Measurements from ENCODE around the gene PCA3. TPM values are rescaled to one million over a fixed set of nuclear protein-coding genes. Genes with fewer than 3 reads are reported as not detected.
"Not testable (repeated sequence)": the region's sequence is repeated elsewhere in the genome, so short reads cannot be mapped to it uniquely, and the experiment has no call there.

PCA3 gene
- total and polyA plus RNA-seq, 4 donors: 0.32 to 2.0 (median 0.81) TPM; not detected in 1

DNA sequence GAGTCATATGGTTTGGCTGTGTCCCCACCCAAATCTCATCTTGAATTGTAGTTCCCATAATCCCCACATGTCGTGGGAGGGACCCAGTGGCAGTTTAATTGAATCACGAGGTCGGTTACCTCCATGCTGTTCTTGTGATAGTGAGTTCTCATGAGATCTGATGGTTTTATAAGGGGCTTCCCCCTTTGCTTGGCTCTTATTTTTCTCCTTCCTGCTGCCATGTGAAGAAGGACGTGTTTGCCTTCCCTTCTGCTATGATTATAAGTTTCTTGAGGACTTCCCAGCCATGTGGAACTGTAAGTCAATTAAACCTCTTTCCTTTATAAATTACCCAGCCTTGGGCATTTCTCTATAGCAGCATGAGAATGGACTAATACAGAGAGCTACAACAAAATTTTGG is 21.3 kb upstream of the PCA3 start:
- H3K4me3 ChIP-seq (ENCODE audit: low read length in 2 of 2); H3K9me3 ChIP-seq (ENCODE audit: control insufficient read depth, low read length); ATAC-seq (ENCODE audit: low FRiP score); H3K27ac ChIP-seq (ENCODE audit: low read depth in 1 of 2, low read length in 2 of 2); intact Hi-C loops (cut with DNase I); H3K36me3 ChIP-seq (ENCODE audit: control insufficient read depth in 1 of 2, insufficient read depth in 2 of 2, low read length in 1 of 2); H3K4me1 ChIP-seq (ENCODE audit: control insufficient read depth in 1 of 2, insufficient read depth in 2 of 2, low read length in 2 of 2); DNase-seq; H3K27me3 ChIP-seq (ENCODE audit: control insufficient read depth in 1 of 2, insufficient read depth in 2 of 2, low read length in 1 of 2): not testable (repeated sequence)
- 85 to 86% methylated on average over 4 of the region's 4 CpGs for WGBS, 2 donors

DNA sequence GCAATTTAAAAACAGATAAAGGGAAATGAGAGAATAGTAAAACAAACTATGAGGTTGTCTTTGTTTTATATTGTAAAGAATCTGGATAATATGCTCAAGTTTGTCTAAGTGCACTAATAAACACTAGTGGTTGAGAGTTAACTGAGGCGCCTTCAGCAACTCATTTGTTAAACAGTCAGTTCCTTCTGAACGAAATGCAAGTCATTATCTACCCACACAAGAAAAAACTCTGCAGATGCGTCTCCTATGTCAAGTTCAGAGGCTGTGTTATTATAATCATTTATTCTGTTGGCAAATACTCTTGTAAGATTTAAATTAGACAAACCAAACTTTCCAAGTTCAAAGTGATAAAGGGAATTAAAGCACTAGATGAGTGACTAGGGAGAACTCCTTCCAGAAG is 20.3 kb upstream of the PCA3 start:
- no peaks in the 10 kb centered on the region for H3K36me3 ChIP-seq (ENCODE audit: control insufficient read depth in 1 of 2, insufficient read depth in 2 of 2, low read length in 1 of 2)
- 65% methylated on average over 3 of the region's 3 CpGs for WGBS, 2 donors
- no peaks in the 10 kb centered on the region for H3K9me3 ChIP-seq (ENCODE audit: control insufficient read depth, low read length)
- no peak for ATAC-seq (ENCODE audit: low FRiP score)
- H3K4me1 ChIP-seq (ENCODE audit: control insufficient read depth in 1 of 2, insufficient read depth in 2 of 2, low read length in 2 of 2): no peaks in the 10 kb centered on the region
- no peak overlapping the region for H3K4me3 ChIP-seq (ENCODE audit: low read length in 2 of 2)
- intact Hi-C loops (cut with DNase I): no loop called here
- no peak overlapping the region for H3K27ac ChIP-seq (ENCODE audit: low read depth in 1 of 2, low read length in 2 of 2)
- no peaks in the 10 kb centered on the region for H3K27me3 ChIP-seq (ENCODE audit: control insufficient read depth in 1 of 2, insufficient read depth in 2 of 2, low read length in 1 of 2)
- DNase-seq: no peak

DNA sequence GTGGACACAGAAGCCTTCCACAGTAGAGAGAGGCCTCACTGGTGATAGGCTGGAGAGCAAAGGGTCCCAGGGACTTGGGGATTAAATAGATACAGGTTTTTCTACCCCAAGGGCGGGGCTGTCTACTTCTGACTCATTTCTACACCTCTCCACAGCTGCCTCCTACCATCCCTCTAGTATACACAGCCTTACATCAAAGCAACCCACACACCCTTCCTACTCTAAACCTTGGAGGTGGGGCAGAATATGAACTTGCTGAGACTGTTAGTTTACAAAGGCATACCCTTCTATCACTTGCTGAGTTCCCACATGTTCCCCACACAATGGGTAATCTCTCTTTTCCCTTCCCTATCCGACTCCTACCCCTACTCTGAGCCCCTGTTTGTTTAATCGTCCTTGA is 19.9 kb upstream of the PCA3 start:
- Histone ChIP-seq H3K9me3 (ENCODE audit: control insufficient read depth, low read length) (no peaks in the 10 kb centered on the region), H3K27ac (ENCODE audit: low read depth in 1 of 2, low read length in 2 of 2) (no peak overlapping the region), H3K4me1 (ENCODE audit: control insufficient read depth in 1 of 2, insufficient read depth in 2 of 2, low read length in 2 of 2) (no peaks in the 10 kb centered on the region), H3K4me3 (ENCODE audit: low read length in 2 of 2) (no peak overlapping the region), H3K36me3 (ENCODE audit: control insufficient read depth in 1 of 2, insufficient read depth in 2 of 2, low read length in 1 of 2) (no peaks in the 10 kb centered on the region), H3K27me3 (ENCODE audit: control insufficient read depth in 1 of 2, insufficient read depth in 2 of 2, low read length in 1 of 2) (no peaks in the 10 kb centered on the region)
- DNase-seq (no peak), ATAC-seq (ENCODE audit: low FRiP score) (no peak)
- WGBS, 2 donors: 71 to 85% methylated on average over 3 of the region's 3 CpGs
- intact Hi-C loops (cut with DNase I): no loop called here

DNA sequence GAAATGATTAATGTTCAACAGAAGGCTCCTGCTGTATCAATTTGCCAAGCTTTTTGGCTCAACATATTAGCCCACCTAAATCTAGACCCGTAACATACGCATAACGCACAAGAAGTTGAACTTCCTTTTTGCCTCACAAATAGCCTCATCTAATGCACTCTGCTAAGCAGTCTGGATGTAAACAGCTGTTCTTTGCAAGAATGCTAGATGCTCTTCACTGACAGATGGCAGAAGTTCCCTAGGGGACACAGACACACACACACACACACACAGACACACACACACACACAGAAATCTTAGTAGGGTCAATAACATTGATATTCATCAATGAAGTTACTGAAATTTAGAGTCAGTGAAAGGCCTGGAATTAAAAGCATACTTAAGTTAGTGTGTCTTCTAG is 13.2 kb upstream of the PCA3 start:
- no peak for ATAC-seq (ENCODE audit: low FRiP score)
- Histone ChIP-seq H3K27ac (ENCODE audit: low read depth in 1 of 2, low read length in 2 of 2) (no peak overlapping the region), H3K27me3 (ENCODE audit: control insufficient read depth in 1 of 2, insufficient read depth in 2 of 2, low read length in 1 of 2) (no peaks in the 10 kb centered on the region), H3K36me3 (ENCODE audit: control insufficient read depth in 1 of 2, insufficient read depth in 2 of 2, low read length in 1 of 2) (peaks cover 0 to 2% of the 10 kb centered on the region in 2 donors), H3K4me1 (ENCODE audit: control insufficient read depth in 1 of 2, insufficient read depth in 2 of 2, low read length in 2 of 2) (no peaks in the 10 kb centered on the region), H3K4me3 (ENCODE audit: low read length in 2 of 2) (no peak overlapping the region), H3K9me3 (ENCODE audit: control insufficient read depth, low read length) (no peaks in the 10 kb centered on the region)
- intact Hi-C loops (cut with DNase I): no loop called here
- 93 to 94% methylated on average over 3 of the region's 3 CpGs for WGBS, 2 donors
- DNase-seq: no peak

DNA sequence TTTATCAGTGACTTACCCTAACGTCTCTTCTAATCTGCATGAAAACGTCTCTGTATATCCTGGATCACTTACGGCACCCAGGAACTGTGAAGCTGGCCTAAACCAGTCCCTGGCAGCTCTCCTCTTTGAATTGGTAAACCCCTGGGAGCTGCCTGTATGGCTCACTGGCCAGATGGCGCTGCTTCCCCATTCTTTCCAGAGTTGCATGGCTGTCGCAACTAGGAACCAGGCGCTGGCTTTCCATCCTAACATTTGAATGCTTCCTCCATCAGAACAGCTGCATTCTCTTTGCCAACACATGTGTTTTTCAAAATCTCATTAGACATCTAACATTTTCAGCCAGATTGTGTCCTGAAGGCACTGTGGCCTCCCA is 8.0 kb upstream of the PCA3 start:
- Histone ChIP-seq H3K27me3 (ENCODE audit: control insufficient read depth in 1 of 2, insufficient read depth in 2 of 2, low read length in 1 of 2) (no peaks in the 10 kb centered on the region), H3K4me1 (ENCODE audit: control insufficient read depth in 1 of 2, insufficient read depth in 2 of 2, low read length in 2 of 2) (peaks cover 0 to 4% of the 10 kb centered on the region in 2 donors), H3K9me3 (ENCODE audit: control insufficient read depth, low read length) (no peaks in the 10 kb centered on the region), H3K4me3 (ENCODE audit: low read length in 2 of 2) (no peak overlapping the region), H3K27ac (ENCODE audit: low read depth in 1 of 2, low read length in 2 of 2) (no peak overlapping the region), H3K36me3 (ENCODE audit: control insufficient read depth in 1 of 2, insufficient read depth in 2 of 2, low read length in 1 of 2) (no peaks in the 10 kb centered on the region)
- 24 to 37% methylated on average over 6 of the region's 6 CpGs for WGBS, 2 donors
- peak in 1 of 2 donors; percentile 67 for DNase-seq
- peak; percentile 29 for ATAC-seq (ENCODE audit: low FRiP score)
- intact Hi-C loops (cut with DNase I): no loop called here

DNA sequence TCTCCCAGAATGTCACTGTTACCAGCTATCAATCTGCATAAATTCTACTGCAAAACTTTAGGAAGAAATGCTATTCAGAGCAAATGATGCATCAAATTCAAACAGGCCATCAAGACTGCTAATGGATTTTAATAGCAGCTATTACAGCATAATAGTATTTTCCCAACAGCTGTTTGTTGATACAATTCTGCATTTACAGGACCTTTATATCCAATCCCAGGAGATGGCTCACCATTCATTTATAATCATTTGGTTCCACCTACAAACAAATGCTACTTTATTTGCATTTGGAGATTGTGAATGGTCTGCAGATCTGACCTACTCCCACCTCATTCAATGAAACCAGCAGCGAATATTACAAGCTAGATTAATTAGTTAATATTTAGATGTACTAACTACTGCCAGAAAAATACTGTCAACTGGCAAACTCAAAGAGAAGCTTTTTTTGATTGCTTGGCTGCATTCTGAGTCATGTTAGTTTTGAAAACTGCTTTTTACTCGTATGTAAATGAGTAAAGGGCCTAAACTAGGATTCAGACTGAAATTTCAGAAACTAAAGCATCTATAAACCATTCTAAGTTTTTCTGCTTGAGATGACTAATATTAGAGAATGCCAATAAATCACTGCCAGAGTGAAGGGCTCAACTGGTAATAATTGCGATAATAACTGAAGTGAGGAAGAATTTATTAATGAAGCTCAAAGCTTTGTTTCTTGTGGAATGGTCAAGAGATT is 7.1 kb upstream of the PCA3 start:
- Histone ChIP-seq H3K36me3 (ENCODE audit: control insufficient read depth in 1 of 2, insufficient read depth in 2 of 2, low read length in 1 of 2) (no peaks in the 10 kb centered on the region), H3K27me3 (ENCODE audit: control insufficient read depth in 1 of 2, insufficient read depth in 2 of 2, low read length in 1 of 2) (no peaks in the 10 kb centered on the region), H3K9me3 (ENCODE audit: control insufficient read depth, low read length) (no peaks in the 10 kb centered on the region), H3K4me3 (ENCODE audit: low read length in 2 of 2) (no peak overlapping the region), H3K27ac (ENCODE audit: low read depth in 1 of 2, low read length in 2 of 2) (no peak overlapping the region), H3K4me1 (ENCODE audit: control insufficient read depth in 1 of 2, insufficient read depth in 2 of 2, low read length in 2 of 2) (peaks cover 0 to 4% of the 10 kb centered on the region in 2 donors)
- ATAC-seq (ENCODE audit: low FRiP score) (no peak), DNase-seq (no peak)
- WGBS, 2 donors: 83 to 85% methylated on average over 3 of the region's 3 CpGs
- intact Hi-C loops (cut with DNase I): no loop called here

DNA sequence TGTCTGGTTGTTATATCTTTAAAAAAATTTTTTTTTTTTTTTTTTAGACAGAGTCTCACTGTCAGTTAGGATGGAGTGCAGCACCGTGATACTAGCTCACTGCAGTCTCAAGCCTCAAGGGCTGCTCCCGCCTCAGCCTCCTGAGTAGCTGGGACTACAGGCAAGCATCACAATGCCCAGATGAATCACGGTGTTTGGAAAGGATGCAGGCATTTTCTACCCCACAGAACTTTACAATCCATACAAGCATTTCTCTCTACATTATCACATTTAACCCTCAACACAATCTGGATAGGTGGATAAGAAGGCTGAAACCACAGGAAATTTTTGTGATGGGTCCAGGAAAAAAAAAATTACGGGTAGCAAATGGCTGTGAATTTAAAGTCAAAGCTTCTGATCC is 5.8 kb upstream of the PCA3 start:
- Histone ChIP-seq H3K36me3 (ENCODE audit: control insufficient read depth in 1 of 2, insufficient read depth in 2 of 2, low read length in 1 of 2) (no peaks in the 10 kb centered on the region), H3K9me3 (ENCODE audit: control insufficient read depth, low read length) (no peaks in the 10 kb centered on the region), H3K27me3 (ENCODE audit: control insufficient read depth in 1 of 2, insufficient read depth in 2 of 2, low read length in 1 of 2) (no peaks in the 10 kb centered on the region), H3K4me1 (ENCODE audit: control insufficient read depth in 1 of 2, insufficient read depth in 2 of 2, low read length in 2 of 2) (peaks cover 0 to 4% of the 10 kb centered on the region in 2 donors), H3K4me3 (ENCODE audit: low read length in 2 of 2) (no peak overlapping the region), H3K27ac (ENCODE audit: low read depth in 1 of 2, low read length in 2 of 2) (no peak overlapping the region)
- ATAC-seq (ENCODE audit: low FRiP score) (no peak), DNase-seq (no peak)
- intact Hi-C loops (cut with DNase I): no loop called here
- WGBS, 2 donors: 68% methylated on average over 4 of the region's 4 CpGs

DNA sequence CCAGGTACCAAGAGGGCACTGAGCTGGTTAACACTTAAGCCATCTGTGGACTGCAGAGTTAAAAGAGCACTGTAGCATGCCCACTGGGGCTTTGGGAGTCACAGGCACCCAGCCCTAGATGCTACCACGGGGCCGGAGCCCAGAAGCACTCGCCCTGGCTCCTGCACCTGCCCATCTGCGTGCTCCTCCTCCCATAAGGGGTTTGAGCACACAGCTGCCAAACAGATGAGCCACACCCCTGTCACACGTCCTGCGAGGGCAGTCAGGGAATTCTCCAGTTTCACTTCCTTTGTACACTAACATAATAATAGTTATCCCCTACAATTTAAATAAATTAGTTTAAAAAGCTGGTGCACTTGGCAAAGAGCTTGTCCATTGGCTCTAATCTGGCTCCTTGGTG is 4.5 kb upstream of the PCA3 start:
- DNase-seq (no peak), ATAC-seq (ENCODE audit: low FRiP score) (no peak)
- H3K4me3 ChIP-seq (ENCODE audit: low read length in 2 of 2): no peak overlapping the region
- intact Hi-C loops (cut with DNase I): loop anchor here in 1 of 2 donors (5.0 kb wide), 1 partner anchor 228 kb away; no protein-coding TSS in a partner anchor
- no peaks in the 10 kb centered on the region for H3K9me3 ChIP-seq (ENCODE audit: control insufficient read depth, low read length)
- no peaks in the 10 kb centered on the region for H3K36me3 ChIP-seq (ENCODE audit: control insufficient read depth in 1 of 2, insufficient read depth in 2 of 2, low read length in 1 of 2)
- H3K27ac ChIP-seq (ENCODE audit: low read depth in 1 of 2, low read length in 2 of 2): no peak overlapping the region
- no peaks in the 10 kb centered on the region for H3K27me3 ChIP-seq (ENCODE audit: control insufficient read depth in 1 of 2, insufficient read depth in 2 of 2, low read length in 1 of 2)
- peaks cover 0 to 4% of the 10 kb centered on the region in 2 donors for H3K4me1 ChIP-seq (ENCODE audit: control insufficient read depth in 1 of 2, insufficient read depth in 2 of 2, low read length in 2 of 2)
- WGBS, 2 donors: 70% methylated on average over 6 of the region's 6 CpGs

DNA sequence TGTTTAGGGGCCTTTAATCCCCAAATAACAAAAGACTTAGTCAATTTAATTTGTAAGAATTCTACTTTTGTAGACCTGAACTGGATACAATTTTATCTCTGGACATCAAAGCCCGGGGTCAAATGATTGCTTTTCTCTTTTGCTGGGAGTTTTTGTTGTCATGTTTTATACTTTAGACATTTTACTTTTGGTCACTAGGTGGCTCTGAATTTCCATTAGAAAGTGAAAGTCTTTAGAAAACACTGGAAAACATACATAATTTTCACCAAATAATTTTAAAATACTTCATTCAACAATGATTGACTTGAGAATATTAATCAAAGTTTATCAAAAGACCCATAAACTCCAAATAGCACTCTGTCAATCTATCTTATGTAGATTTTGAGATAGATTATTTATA is 2.8 kb upstream of the PCA3 start:
- Histone ChIP-seq H3K4me3 (ENCODE audit: low read length in 2 of 2) (no peak overlapping the region), H3K9me3 (ENCODE audit: control insufficient read depth, low read length) (no peaks in the 10 kb centered on the region), H3K27ac (ENCODE audit: low read depth in 1 of 2, low read length in 2 of 2) (no peak overlapping the region), H3K36me3 (ENCODE audit: control insufficient read depth in 1 of 2, insufficient read depth in 2 of 2, low read length in 1 of 2) (peaks cover 0 to 2% of the 10 kb centered on the region in 2 donors), H3K27me3 (ENCODE audit: control insufficient read depth in 1 of 2, insufficient read depth in 2 of 2, low read length in 1 of 2) (no peaks in the 10 kb centered on the region), H3K4me1 (ENCODE audit: control insufficient read depth in 1 of 2, insufficient read depth in 2 of 2, low read length in 2 of 2) (peaks cover 0 to 4% of the 10 kb centered on the region in 2 donors)
- intact Hi-C loops (cut with DNase I): loop anchor here in 1 of 2 donors (5.0 kb wide), 1 partner anchor 226 kb away; no protein-coding TSS in a partner anchor
- no peak for DNase-seq
- no peak for ATAC-seq (ENCODE audit: low FRiP score)
- WGBS, 2 donors: 8 to 17% methylated on average over 1 of the region's 1 CpG
